GM23248 (cell line): ENCODE results near the gene CCNG1. TPM values are rescaled to one million over a fixed set of nuclear protein-coding genes. Genes with fewer than 3 reads are reported as not detected.

Experiments
- DNase-seq: peaks from one replicate; pipeline ENCODE4 v3.0.0-alpha.2; 2015
- H2AFZ ChIP-seq: fragments of 200-600 bp; sonication (generic); 2 replicates; pipeline ENCODE4 v1.6.1; 2016; ENCODE audit warnings: antibody characterized with exemption
- H3F3A ChIP-seq: fragments of 200-600 bp; sonication (generic); 2 replicates; pipeline ENCODE4 v1.6.1; 2016; ENCODE audit warnings: mild to moderate bottlenecking, antibody characterized with exemption, mixed run types; ENCODE audit not compliant: insufficient read depth
- H3K27ac ChIP-seq: fragments of 200-600 bp; sonication (generic); 2 replicates; pipeline ENCODE4 v1.5.1; 2016; ENCODE audit warnings: mild to moderate bottlenecking
- H3K27me3 ChIP-seq: fragments of 200-600 bp; sonication (generic); replicated peaks from 2 replicates; pipeline ENCODE4 v1.6.1; 2016; ENCODE audit warnings: mild to moderate bottlenecking; ENCODE audit not compliant: insufficient read depth
- H3K36me3 ChIP-seq: fragments of 200-600 bp; sonication (generic); 2 replicates; pipeline ENCODE4 v1.6.1; 2016; ENCODE audit warnings: low read depth, mild to moderate bottlenecking
- H3K4me1 ChIP-seq: fragments of 200-600 bp; sonication (generic); 2 replicates; pipeline ENCODE4 v1.6.1; 2016; ENCODE audit warnings: mild to moderate bottlenecking; ENCODE audit not compliant: insufficient read depth
- H3K4me2 ChIP-seq: fragments of 200-600 bp; sonication (generic); one replicate; pipeline ENCODE4 v1.6.1; 2016; ENCODE audit warnings: mild to moderate bottlenecking; ENCODE audit not compliant: unreplicated experiment
- H3K4me3 ChIP-seq: fragments of 200-600 bp; sonication (generic); 2 replicates; pipeline ENCODE4 v1.5.1; 2016; ENCODE audit warnings: mild to moderate bottlenecking
- H3K79me2 ChIP-seq: fragments of 200-600 bp; sonication (generic); 2 replicates; pipeline ENCODE4 v1.6.1; 2016; ENCODE audit warnings: mild to moderate bottlenecking; ENCODE audit not compliant: insufficient read depth
- H3K9ac ChIP-seq: fragments of 200-600 bp; sonication (generic); 2 replicates; pipeline ENCODE4 v1.6.1; 2016; ENCODE audit warnings: mild to moderate bottlenecking
- H3K9me2 ChIP-seq: fragments of 200-600 bp; sonication (generic); 2 replicates; pipeline ENCODE4 v1.6.1; 2016; ENCODE audit warnings: mixed run types, mild to moderate bottlenecking, moderate library complexity; ENCODE audit not compliant: insufficient read depth
- H3K9me3 ChIP-seq: fragments of 200-600 bp; sonication (generic); one replicate; pipeline ENCODE4 v1.6.1; 2017; ENCODE audit warnings: low read depth
- H4K20me1 ChIP-seq: fragments of 200-600 bp; sonication (generic); 2 replicates; pipeline ENCODE4 v1.6.0; 2016; ENCODE audit not compliant: insufficient read depth
- EZH2 ChIP-seq: fragments of 200-600 bp; sonication (generic); IDR thresholded peaks from 2 replicates; pipeline ENCODE4 v1.6.1; 2018; ENCODE audit warnings: antibody characterized with exemption, mild to moderate bottlenecking; ENCODE audit not compliant: insufficient read depth, poor library complexity, severe bottlenecking
- EZH2phosphoT487 ChIP-seq: fragments of 200-600 bp; sonication (generic); IDR thresholded peaks from 2 replicates; pipeline ENCODE4 v1.6.1; 2018; ENCODE audit warnings: antibody characterized with exemption, moderate library complexity, mild to moderate bottlenecking, low read depth; ENCODE audit not compliant: insufficient read depth
- WGBS, 2 experiments: methylation state at CpG; one replicate each; pipeline ENCODE4 v1.1.6; 2015 to 2017; ENCODE audit warnings: low lambda C conversion rate in 2 of 2, low coverage in 1 of 2; ENCODE audit errors: missing lambda C conversion rate in 2 of 2; 5-methylcytosine and 5-hydroxymethylcytosine counted together
- in situ Hi-C: fragments of 300-500 bp; cut with MboI; formaldehyde crosslinking; loops from 2 replicates; pipeline ENCODE4 v1.15.0; 2020
- polyA plus RNA-seq: library from polyadenylated mRNA; unstranded; fragments of >200 nt; fragmentation: Nextera tagmentation; extraction: Ambion mirVana; gene quantifications from 2 replicates; pipeline ENCODE4 v1.2.1, GENCODE V29; 2016
- total RNA-seq: library from RNA; depleted of rRNA; stranded (reverse); fragments of >200 nt; shearing (Covaris generic); gene quantifications from 2 replicates; pipeline ENCODE4 v1.2.3, GENCODE V29; 2014

Gene CCNG1
- total and polyA plus RNA-seq, 2 experiments from 2014 or later = 101 to 166 TPM

- H3K4me2 ChIP-seq = no peak overlapping the region
- no peaks in the 10 kb centered on the region for H3K9me2 ChIP-seq
- TF ChIP-seq EZH2 (no peak), EZH2phosphoT487 (no peak)
- no peak for DNase-seq
- no peak overlapping the region for H3K4me3 ChIP-seq
- WGBS, 2 experiments = 85 to 86% methylated on average over 6 of the region's 6 CpGs
- peaks cover 43% of the 10 kb centered on the region for H3F3A ChIP-seq
- no peak overlapping the region for H2AFZ ChIP-seq
- peaks cover 8% of the 10 kb centered on the region; the same call in 1 of the 2 replicates for H3K4me1 ChIP-seq
- H3K27me3 ChIP-seq = no peaks in the 10 kb centered on the region
- in situ Hi-C loops = no loop called here
- no peak overlapping the region for H3K9ac ChIP-seq
- H3K36me3 ChIP-seq = peaks cover 89% of the 10 kb centered on the region
- H3K9me3 ChIP-seq = no peaks in the 10 kb centered on the region
- H3K27ac ChIP-seq = no peak overlapping the region
- H4K20me1 ChIP-seq = peaks cover 6% of the 10 kb centered on the region; the same call in 1 of the 2 replicates
- H3K79me2 ChIP-seq = peaks cover 37% of the 10 kb centered on the region
Measured at GRCh38 chr5:163445345-163445744, 8.0 kb downstream of the CCNG1 start.

- H3F3A ChIP-seq = peaks cover 58% of the 10 kb centered on the region
- no peak overlapping the region for H3K9ac ChIP-seq
- no peaks in the 10 kb centered on the region for H3K27me3 ChIP-seq
- H2AFZ ChIP-seq = no peak overlapping the region
- H3K9me3 ChIP-seq = no peaks in the 10 kb centered on the region
- peaks cover 71% of the 10 kb centered on the region for H3K36me3 ChIP-seq
- H3K27ac ChIP-seq = no peak overlapping the region
- no peak overlapping the region for H3K4me2 ChIP-seq
- no peaks in the 10 kb centered on the region for H4K20me1 ChIP-seq
- DNase-seq = no peak
- no peak overlapping the region for H3K4me3 ChIP-seq
- in situ Hi-C loops = no loop called here
- H3K9me2 ChIP-seq = no peaks in the 10 kb centered on the region
- TF ChIP-seq EZH2 = no peak
- TF ChIP-seq EZH2phosphoT487 = no peak
- H3K4me1 ChIP-seq = no peaks in the 10 kb centered on the region
- peaks cover 18% of the 10 kb centered on the region for H3K79me2 ChIP-seq
Measured at GRCh38 chr5:163447191-163447590, 9.8 kb downstream of the CCNG1 start.

GRCh38 chr5:163447875-163448274 is 10.5 kb downstream of the CCNG1 start:
- Histone ChIP-seq H2AFZ (no peak overlapping the region), H3K27me3 (no peaks in the 10 kb centered on the region), H3K9me2 (no peaks in the 10 kb centered on the region), H3K36me3 (peaks cover 65% of the 10 kb centered on the region), H3K4me1 (no peaks in the 10 kb centered on the region), H3K79me2 (peaks cover 11% of the 10 kb centered on the region; the same call in 1 of the 2 replicates), H3K9ac (no peak overlapping the region), H3K9me3 (no peaks in the 10 kb centered on the region), H3K4me3 (no peak overlapping the region), H4K20me1 (no peaks in the 10 kb centered on the region), H3K27ac (no peak overlapping the region), H3F3A (peaks cover 65% of the 10 kb centered on the region), H3K4me2 (no peak overlapping the region)
- TF ChIP-seq EZH2 = no peak
- in situ Hi-C loops = no loop called here
- DNase-seq = no peak
- 76 to 80% methylated on average over 3 of the region's 3 CpGs for WGBS, 2 experiments

GRCh38 chr5:163448491-163448890 is 11.1 kb downstream of the CCNG1 start:
- no peaks in the 10 kb centered on the region for H3K27me3 ChIP-seq
- peaks cover 2% of the 10 kb centered on the region for H3K4me1 ChIP-seq
- H3K4me3 ChIP-seq = no peak overlapping the region
- no peak overlapping the region for H3K4me2 ChIP-seq
- no peak overlapping the region for H3K9ac ChIP-seq
- no peaks in the 10 kb centered on the region for H3K9me3 ChIP-seq
- H4K20me1 ChIP-seq = no peaks in the 10 kb centered on the region
- 0 out of 2 replicates have a peak, but pooled peaks cover 10% of the 10 kb centered on the region for H3K79me2 ChIP-seq
- H3F3A ChIP-seq = peaks cover 68% of the 10 kb centered on the region
- in situ Hi-C loops = no loop called here
- peaks cover 61% of the 10 kb centered on the region for H3K36me3 ChIP-seq
- TF ChIP-seq EZH2 = no peak
- TF ChIP-seq EZH2phosphoT487 = no peak
- DNase-seq = no peak
- H3K27ac ChIP-seq = no peak overlapping the region
- H3K9me2 ChIP-seq = no peaks in the 10 kb centered on the region
- no peak overlapping the region for H2AFZ ChIP-seq

- Histone ChIP-seq H3K4me1 (peaks cover 6% of the 10 kb centered on the region), H3K36me3 (peaks cover 31% of the 10 kb centered on the region), H4K20me1 (no peaks in the 10 kb centered on the region), H3K4me2 (no peak overlapping the region), H2AFZ (no peak overlapping the region), H3F3A (peaks cover 70% of the 10 kb centered on the region), H3K27me3 (no peaks in the 10 kb centered on the region), H3K9me3 (no peaks in the 10 kb centered on the region), H3K9me2 (no peaks in the 10 kb centered on the region), H3K27ac (no peak overlapping the region), H3K79me2 (0 out of 2 replicates have a peak, but pooled peaks cover 5% of the 10 kb centered on the region), H3K4me3 (no peak overlapping the region), H3K9ac (no peak overlapping the region)
- no peak for DNase-seq
- in situ Hi-C loops = no loop called here
- TF ChIP-seq EZH2 (no peak), EZH2phosphoT487 (no peak)
- WGBS, 2 experiments = 96 to 98% methylated on average over 8 of the region's 8 CpGs
Measured at GRCh38 chr5:163451489-163451888, 14.1 kb downstream of the CCNG1 start.
